ENCODE measurements around the gene RPS23.

DNA sequence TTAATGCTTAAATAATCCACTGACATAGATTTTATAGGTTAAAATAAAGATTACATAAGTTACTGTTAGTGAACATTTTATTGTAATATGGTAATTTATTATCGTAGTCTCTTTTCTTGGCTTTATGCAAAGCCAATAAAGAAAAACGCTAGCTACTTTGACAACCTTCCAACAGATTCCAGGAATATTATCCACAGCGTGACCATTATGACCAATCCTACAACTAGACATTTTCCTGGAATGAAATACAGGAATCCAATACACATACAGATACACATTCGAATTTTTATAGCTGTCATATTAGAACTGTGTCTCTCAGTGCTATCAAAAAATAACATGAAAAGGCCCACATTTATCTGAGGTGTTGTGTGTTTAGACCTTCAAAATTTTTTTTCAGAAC, 13.1 kb downstream of the RPS23 start:
- TF ChIP-seq CTCF (IDR thresholded peaks at IDR 0.05 in 2 of 3, conservative IDR thresholded peaks at IDR 0.05 in 1 of 3; ENCODE audit: borderline replicate concordance in 1 of 3, insufficient read depth in 1 of 3, low read depth in 2 of 3, low read length in 2 of 3) = no peak
- TF ChIP-seq EGR1 (IDR thresholded peaks at IDR 0.05; ENCODE audit: low read depth) = no peak
- TF ChIP-seq ZNF274 (IDR thresholded peaks at IDR 0.05; ENCODE audit: low read depth, low read length) = no peak
- no peak for TF ChIP-seq MAX (IDR thresholded peaks at IDR 0.05)
- no peak for TF ChIP-seq POLR2A (IDR thresholded peaks at IDR 0.05; ENCODE audit: borderline replicate concordance, extremely low read depth, insufficient read depth, insufficient read length)
- no peak for TF ChIP-seq EZH2 (IDR thresholded peaks at IDR 0.05)
- no peak for TF ChIP-seq POLR2AphosphoS5 (IDR thresholded peaks at IDR 0.05; ENCODE audit: low read depth, low read length)
- no peak for TF ChIP-seq REST (IDR thresholded peaks at IDR 0.05; ENCODE audit: low read depth)
- no peak for TF ChIP-seq YY1 (IDR thresholded peaks at IDR 0.05; ENCODE audit: extremely low read depth, insufficient replicate concordance, low read depth, low read length)
- no peak for TF ChIP-seq CEBPB (IDR thresholded peaks at IDR 0.05; ENCODE audit: low read depth)
- TF ChIP-seq JUND (IDR thresholded peaks at IDR 0.05) = no peak
